GM12891 (cell line): ENCODE measurements around the gene RUSC2.
"Not testable (repeated sequence)": the region's sequence is repeated elsewhere in the genome, so short reads cannot be mapped to it uniquely, and the experiment has no call there.

Source experiments
- DNase-seq: peaks from one replicate; pipeline ENCODE4 v3.0.0; 2011; ENCODE audit warnings: low spot score; ENCODE audit not compliant: insufficient read length
- FAIRE-seq: peaks from 2 replicates; lab custom pipeline; 2011; peaks lifted over from hg19 to GRCh38; lab: Jason Lieb, UNC
- PAX5 ChIP-seq: IDR thresholded peaks from 2 replicates; pipeline ENCODE4 v1.6.1; 2011; ENCODE audit warnings: low read length, moderate library complexity, mild to moderate bottlenecking; ENCODE audit not compliant: insufficient read depth, severe bottlenecking
- POLR2A ChIP-seq: IDR thresholded peaks from 2 replicates; pipeline ENCODE4 v1.6.1; 2011; ENCODE audit warnings: low read depth, low read length, control low read depth
- POLR2AphosphoS5 ChIP-seq: IDR thresholded peaks from 2 replicates; pipeline ENCODE4 v1.6.1; 2011; ENCODE audit warnings: low read depth, low read length, control low read depth
- POU2F2 ChIP-seq: IDR thresholded peaks from 2 replicates; pipeline ENCODE4 v1.6.1; 2011; ENCODE audit warnings: low read depth, mild to moderate bottlenecking, control low read depth, low read length, moderate library complexity
- SPI1 ChIP-seq: IDR thresholded peaks from 2 replicates; pipeline ENCODE4 v1.6.1; 2011; ENCODE audit warnings: low read depth, low read length, control low read depth
- TAF1 ChIP-seq: IDR thresholded peaks from 2 replicates; pipeline ENCODE4 v1.6.1; 2011; ENCODE audit warnings: low read depth, low read length, control low read depth

The RUSC2 gene

DNA sequence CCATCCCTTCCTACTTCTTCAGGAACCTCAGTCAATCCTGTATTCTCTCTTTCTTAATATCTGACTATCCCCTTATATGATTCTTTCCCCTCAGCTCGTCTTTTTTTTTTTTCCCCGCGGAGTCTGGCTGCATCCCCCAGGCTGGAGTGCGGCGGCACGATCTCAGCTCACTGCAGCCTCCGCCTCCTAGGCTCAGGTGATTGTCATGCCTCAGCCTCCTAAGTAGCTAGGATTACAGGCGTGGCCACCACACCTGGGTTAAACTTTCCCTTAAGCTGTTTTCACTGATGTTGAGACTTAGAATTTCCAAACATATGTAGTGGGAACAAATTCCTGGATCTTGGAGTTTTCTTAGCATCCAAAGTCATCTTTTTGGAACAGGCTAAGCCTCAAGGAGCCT lies 13.3 kb upstream of the RUSC2 start:
- TF ChIP-seq TAF1 (no peak), POLR2A (no peak), POU2F2 (no peak), POLR2AphosphoS5 (no peak)
- FAIRE-seq (no peak), DNase-seq (no peak)

DNA sequence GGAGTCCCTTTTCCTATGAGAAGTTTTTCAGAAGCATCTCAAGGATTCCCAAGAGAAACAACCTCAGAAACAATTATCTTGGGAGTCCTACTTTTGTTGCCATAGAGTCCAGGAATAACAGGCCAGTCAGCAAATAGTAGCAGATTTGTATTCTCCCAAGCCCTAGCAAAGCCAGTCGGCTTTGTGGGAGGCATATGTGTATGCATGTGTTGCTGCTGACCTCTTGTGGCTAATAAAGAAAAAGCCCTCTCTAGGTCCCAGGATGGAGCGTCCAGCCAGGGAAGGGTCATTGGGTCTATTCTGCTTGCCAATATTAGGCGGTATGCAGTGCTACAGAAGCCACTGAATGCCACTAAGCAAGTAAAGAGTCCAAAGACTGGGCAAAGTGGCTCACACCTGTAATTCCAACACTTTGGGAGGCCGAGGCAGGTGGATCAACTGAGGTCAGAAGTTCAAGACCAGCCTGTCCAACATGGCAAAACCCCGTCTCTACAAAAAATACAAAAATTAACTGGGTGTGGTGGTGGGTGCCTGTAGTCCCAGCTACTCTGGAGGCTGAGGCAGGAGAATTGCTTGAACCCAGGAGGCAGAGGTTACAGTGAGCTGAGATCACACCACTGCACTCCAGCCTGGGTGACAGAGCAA lies 12.6 kb upstream of the RUSC2 start:
- DNase-seq: peak; percentile 36
- peak; percentile 45 for FAIRE-seq

GRCh38 chr9:35478871-35479270 lies 11.0 kb upstream of the RUSC2 start:
- TF ChIP-seq POLR2A: no peak
- TF ChIP-seq PAX5: no peak
- DNase-seq (no peak), FAIRE-seq (no peak)

DNA sequence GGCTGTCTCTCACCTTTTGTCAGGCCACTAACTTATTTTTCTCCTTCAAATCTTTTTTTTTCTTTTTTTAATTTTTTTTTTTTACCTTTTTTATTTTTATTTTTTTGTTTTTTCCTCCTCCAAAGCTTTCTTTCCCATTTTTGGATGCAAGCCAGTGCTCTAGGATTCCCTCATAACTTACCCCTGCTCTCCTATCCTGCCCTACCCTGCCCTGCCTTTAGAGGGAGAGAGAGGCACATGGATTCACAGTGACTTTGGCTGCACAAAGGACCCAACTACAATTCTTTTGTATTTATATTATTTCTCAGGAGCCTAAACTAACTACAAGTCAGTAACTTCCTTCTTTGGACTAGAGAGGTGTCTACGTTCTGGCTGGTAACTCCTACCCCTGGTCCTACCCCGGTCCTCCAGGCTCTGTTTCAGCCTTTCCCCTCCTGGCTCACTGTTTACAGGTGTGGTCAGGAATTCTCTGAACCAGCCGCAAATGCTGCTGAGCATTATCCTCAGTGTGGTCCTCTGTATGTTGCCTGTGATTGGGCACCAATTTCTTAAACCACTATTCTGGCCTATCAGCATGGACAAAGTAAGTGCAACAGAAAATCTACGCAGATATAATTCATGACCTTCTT lies 8.4 kb upstream of the RUSC2 start:
- TF ChIP-seq TAF1: no peak
- FAIRE-seq: no peak

GRCh38 chr9:35482071-35482470 lies 7.8 kb upstream of the RUSC2 start:
- FAIRE-seq (no peak), DNase-seq (no peak)
- TF ChIP-seq TAF1 (no peak), POLR2AphosphoS5 (no peak), POU2F2 (no peak), PAX5 (no peak), SPI1 (no peak), POLR2A (no peak)

More for the DNA sequence above, 8.4 kb upstream of the RUSC2 start:
- no peak for DNase-seq

DNA sequence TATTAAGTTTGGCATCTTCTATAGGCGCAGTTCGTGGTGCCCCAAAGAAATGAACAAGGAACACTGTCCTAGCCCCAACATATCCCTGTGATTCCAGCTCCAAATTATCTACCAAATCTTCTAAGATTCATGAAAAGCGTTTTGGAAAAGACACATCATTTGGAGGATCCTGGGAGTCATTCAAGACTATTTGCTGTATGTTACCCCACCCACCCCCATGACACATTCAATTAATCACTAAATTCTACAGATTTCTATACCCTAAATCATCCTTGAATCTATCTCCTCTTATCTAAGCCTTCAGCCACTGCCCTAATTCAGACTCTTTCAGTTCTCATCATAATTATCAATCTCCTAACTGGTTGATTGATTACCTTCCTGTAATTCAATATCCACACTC lies 5.5 kb upstream of the RUSC2 start:
- DNase-seq (no peak), FAIRE-seq (no peak)
- TF ChIP-seq POLR2A (no peak), PAX5 (no peak), POLR2AphosphoS5 (no peak), TAF1 (no peak), POU2F2 (no peak), SPI1 (no peak)

GRCh38 chr9:35487081-35487480 lies 2.8 kb upstream of the RUSC2 start:
- no peak for TF ChIP-seq POLR2AphosphoS5
- TF ChIP-seq TAF1: no peak
- no peak for TF ChIP-seq PAX5
- TF ChIP-seq POU2F2: no peak
- TF ChIP-seq SPI1: no peak
- no peak for TF ChIP-seq POLR2A
- DNase-seq: no peak
- no peak for FAIRE-seq

GRCh38 chr9:35488021-35488420 lies 1.9 kb upstream of the RUSC2 start:
- FAIRE-seq (no peak), DNase-seq (no peak)
- TF ChIP-seq POLR2A (no peak), POLR2AphosphoS5 (no peak), PAX5 (no peak), SPI1 (no peak), TAF1 (no peak), POU2F2 (no peak)

DNA sequence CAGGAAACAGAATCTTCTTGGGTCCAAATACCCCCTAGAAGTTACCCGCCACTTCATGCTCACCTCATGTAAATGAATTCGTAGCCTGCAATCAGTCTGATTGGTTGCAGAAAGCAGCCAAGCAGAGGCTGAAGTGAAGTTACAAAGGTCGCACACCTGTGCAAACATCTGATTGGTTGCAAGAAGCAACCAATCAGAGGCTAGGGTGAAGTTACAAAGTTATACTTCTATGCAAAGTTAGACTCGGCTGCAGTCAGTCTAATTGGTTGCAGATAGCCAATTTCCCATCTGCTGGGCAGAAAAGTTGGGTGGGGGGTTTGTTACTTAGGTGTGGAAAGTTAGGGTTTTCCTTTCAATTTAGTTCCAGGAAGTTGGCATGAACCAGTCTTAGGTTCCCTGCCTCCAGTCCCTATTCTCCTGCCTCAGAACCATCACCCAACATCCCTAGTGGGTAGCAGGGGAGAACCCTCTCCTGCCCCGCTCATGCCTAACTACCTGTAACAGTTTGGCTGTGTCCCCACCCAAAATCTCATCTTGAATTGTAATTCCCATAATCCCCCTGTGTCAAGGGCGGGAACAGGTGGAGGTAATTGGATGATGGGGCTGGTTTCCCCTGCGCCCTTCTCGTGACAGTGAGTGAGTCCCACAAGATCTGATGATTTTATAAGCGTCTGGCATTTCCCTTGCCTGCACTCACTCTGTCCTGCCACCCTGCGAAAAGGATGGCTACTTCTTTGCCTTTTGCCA lies 1.2 kb upstream of the RUSC2 start:
- no peak for FAIRE-seq
- no peak for DNase-seq
- no peak for TF ChIP-seq PAX5
- no peak for TF ChIP-seq TAF1
- no peak for TF ChIP-seq POLR2A
- TF ChIP-seq SPI1: no peak
- no peak for TF ChIP-seq POLR2AphosphoS5
- TF ChIP-seq POU2F2: no peak

DNA sequence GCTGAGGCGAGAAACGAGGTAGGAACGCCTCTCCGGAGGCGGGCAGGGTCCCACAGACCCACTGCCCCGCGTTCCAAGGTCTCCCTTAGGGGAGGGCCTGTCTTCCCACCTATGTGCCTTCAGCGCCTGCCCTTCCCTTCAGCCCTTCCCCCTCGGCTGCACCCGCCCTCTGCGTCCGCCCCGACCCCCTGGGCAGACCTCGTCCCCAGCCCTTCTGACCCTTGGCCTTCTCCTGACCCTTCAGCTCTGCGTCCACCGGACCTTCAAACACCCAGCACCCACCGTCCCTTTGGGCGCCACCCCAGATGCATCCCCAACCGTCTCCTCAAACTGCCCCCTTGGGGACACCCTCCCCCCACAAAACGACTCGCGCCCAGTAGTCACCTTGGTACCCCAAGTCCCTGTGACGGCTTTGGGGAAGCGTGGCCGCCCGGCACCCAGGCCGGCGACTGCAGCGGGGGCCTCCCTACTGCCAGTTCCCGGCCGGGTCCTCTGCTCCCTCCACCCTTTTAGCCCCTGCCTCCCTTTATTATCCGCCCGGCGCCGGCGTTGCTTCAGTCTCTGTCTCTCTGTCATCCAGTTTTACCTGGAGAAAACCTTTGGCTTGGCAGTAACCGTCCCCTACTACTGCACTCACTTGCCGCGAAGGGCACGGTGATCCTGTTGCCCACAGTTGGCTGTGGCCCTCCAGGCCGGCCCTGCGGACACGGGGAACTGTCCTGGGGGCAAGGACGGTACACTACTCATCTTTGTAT lies 421 bp downstream of the RUSC2 start:
- TF ChIP-seq TAF1 (no peak), PAX5 (no peak), POLR2A (no peak), POLR2AphosphoS5 (no peak), SPI1 (no peak), POU2F2 (no peak)
- DNase-seq (no peak), FAIRE-seq (no peak)

DNA sequence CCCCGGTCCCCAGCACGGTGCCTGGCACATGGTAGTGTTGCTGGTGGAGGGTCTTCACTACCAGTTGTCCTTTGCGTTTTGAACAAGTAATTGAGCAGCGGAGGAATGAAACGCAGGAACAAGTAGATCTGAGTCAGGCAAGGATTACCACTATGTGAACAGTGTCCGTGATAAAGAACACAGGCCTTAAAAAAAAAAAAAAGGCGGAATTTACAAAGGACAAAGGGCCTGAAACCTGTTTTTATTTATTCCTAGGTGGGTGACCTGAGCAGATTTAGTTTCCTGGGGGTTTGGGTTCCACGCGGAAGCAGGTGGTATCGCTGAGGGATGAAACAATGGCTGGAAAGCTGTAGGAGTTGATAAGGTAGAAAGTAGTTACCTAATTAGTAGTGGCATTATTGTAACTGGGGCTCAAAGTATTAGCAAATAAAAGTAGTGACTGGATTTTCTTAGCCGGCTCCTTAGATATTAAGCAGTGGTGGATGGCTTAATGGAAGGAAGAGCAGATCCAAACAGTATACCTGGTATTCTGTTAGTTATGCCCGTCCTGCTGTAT lies 1.1 kb downstream of the RUSC2 start:
- DNase-seq (no peak), FAIRE-seq (no peak)
- TF ChIP-seq TAF1 (no peak), POU2F2 (no peak), SPI1 (no peak), POLR2AphosphoS5 (no peak), PAX5 (no peak), POLR2A (no peak)

DNA sequence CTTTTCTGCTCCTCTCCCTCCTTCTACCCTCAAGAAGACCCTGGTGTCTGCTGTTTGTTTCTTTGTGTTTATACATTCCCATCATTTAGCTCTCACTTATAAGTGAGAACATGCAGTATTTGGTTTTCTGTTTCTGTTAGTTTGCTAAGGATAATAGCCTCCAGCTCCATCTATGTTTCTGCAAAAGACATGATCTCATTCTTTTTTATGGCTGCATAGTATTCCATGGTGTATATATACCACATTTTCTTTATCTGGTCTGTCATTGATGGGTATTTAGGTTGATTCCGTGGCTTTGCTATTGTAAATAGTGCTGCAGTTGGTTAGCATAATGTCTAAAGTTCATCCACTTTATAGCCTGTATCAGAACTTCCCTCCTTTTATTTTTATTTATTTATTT lies 3.2 kb downstream of the RUSC2 start:
- FAIRE-seq, DNase-seq: not testable (repeated sequence)
